Skeletal muscle cell (primary cell): ENCODE results near the gene DNAH11.
"Not testable (repeated sequence)": the region's sequence is repeated elsewhere in the genome, so short reads cannot be mapped to it uniquely, and the experiment has no call there.

Source experiments
- DNase-seq: peaks from one replicate; pipeline ENCODE4 v3.0.0-alpha.2; 2010; ENCODE audit warnings: low read depth
- H3K4me3 ChIP-seq: 2 replicates; pipeline ENCODE4 v1.5.1; 2011; ENCODE audit warnings: low read depth, mild to moderate bottlenecking, control low read depth, low read length, moderate library complexity

DNAH11 gene

DNA sequence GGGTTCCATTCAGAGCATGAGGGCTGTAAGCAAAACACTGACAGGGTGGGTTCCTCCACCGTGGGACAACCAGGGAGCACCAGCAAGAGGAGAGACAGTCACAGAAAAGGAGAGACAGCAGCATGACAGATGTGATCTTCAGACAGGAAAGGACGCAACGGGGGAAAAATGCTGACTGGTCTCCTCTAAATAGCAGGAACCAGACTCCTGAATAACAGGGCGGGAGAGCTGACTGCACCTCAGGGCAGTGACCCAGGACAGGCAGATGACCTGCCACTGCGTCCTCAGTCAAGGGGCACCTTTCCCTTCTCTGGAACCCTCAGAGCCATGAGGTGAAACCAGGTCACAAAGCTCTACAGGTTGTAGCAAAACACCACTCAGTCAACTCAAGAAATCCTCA is 365.9 kb downstream of the DNAH11 start:
- H3K4me3 ChIP-seq = no peak overlapping the region
- DNase-seq = no peak

DNA sequence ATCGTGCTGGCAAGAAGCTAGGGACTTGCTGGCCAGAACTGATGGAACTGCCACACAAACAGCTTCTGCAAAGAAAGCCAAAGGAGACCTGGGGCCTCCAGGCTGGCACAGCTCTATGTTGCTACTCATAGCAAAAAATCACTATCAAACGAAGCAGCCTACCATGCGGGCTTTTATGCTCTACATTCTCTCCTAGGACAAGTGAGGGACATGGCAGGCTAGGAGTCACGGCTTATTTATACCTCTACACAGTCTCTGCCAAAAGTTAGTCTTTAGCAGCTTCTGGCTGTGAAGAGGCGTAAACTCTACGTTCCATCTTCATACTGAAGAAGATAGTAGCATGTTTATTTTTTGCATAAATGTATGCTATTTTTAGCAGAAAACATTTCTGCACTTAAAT is 367.4 kb downstream of the DNAH11 start:
- DNase-seq = no peak
- no peak overlapping the region for H3K4me3 ChIP-seq

DNA sequence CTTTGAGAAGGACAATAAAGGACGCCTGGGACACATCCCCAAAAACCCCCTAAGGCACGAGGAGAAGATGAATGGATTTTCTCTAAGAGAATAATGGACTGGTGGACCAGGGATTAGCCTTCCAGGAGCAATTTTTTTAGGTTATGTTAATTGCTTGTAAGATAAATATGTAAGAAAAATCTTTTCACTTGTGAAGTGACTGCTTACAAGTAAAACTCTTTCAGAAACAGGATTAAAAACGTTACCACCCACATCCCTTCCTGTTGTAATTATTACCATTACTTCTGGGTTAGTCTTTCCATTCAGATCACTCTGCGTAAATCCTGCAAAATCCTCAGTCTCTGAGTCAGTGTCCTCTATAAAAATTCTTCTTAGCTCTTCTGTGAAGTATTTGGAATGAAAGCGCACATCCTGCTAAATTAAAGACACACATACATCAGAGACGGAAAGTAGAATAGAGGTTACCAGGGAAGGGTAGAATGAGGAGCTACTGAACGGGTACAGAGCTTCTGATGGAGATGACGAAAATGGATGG is 368.6 kb downstream of the DNAH11 start:
- peak; percentile 16 for DNase-seq
- H3K4me3 ChIP-seq = no peak overlapping the region

DNA sequence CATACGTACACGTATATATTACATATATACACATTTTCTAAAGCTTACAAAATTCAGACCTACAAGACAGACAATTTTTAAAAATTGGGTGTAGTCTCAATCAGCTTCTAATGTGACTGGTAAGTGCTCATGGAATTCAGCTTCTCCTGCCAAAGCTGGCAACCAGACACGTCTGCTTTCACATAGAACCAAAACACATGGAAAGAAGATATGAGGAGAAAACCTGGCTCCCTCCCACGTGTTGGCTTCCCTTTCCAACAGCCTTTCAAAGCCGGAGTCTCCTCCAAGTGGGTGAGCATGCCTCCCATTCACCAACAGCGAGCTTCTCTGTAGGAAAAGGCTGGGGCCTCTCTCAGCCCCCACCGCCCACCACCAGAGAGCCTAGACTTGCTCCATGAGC is 369.5 kb downstream of the DNAH11 start:
- no peak overlapping the region for H3K4me3 ChIP-seq
- peak; percentile 39 for DNase-seq

DNA sequence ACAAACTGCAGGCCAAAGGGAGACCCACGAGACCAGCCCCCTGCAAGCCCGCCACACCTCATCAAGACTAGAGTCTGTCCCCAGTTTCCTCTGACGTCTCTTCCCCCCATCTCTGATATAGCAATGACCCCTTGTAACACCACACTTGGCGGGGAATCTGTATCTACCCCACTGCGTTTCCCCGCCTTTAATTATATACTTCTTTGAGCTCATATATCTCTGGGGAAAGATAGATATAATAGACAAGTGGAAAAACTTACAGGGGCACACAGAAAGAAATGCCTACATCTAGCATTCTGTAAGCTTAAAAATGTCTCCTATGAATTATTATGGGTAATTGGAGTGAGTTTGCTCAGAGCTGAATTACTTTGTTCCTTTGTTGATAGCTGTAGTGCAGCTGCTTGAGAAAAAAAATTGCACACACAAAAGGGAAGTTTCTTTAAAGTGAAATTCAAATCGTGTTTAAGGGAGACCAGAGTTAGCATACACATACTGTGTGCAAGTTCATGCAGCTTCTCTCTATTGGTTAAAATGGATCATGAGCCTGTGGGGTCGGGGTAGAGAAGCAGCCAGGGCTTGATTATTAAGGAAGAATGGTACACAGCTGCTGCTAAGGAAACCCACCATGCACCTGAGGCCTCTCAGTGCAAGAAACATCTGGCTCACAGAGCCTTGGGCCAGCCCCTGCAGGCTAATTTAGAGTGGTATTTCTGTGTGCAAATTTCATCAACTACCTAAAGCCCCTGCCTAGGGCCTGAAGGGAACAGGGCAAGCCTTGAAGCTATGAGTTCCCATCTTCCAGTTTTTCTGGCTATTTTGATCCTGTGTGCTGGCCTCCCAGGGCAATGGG is 370.3 kb downstream of the DNAH11 start:
- no peak overlapping the region for H3K4me3 ChIP-seq
- DNase-seq = no peak

DNA sequence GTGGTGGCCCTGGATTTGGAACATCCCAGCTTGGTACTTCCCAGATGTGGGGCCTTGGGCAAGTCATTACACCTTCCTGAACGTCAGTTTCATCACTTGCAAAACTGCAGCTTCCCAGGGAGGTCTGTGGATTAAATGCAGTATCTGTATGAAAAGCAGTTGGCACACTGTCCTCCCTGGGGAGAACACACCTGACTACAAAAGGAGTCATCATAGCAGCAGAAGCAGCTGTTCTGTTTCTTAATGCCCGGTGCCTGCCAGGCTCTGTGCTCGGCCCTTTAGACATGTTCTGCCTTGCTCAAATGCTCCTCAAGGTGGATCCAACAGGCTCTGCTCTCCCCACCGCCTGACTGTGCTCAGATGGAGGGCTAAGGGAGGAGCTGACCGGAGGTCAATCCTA is 371.8 kb downstream of the DNAH11 start:
- no peak for DNase-seq
- no peak overlapping the region for H3K4me3 ChIP-seq

DNA sequence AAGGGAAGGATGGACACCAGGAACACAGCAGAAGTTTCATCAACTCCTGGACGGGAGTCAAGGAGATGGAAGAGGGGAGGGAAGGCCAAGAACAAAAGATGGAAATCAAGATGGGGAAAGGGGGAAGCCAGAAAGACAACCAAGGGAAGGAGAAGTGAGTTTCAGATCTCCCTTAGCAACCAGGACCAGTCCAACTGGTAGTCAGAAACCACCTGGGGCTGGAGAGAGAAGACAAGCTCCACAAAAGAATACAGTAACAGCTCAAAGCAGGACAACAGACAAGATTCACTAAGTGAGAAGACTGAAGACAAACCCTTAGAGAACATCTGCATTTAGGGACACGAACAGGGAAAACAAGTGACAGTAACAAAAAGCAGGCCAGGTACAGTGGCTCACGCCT is 372.3 kb downstream of the DNAH11 start:
- no peak for DNase-seq
- H3K4me3 ChIP-seq = no peak overlapping the region

DNA sequence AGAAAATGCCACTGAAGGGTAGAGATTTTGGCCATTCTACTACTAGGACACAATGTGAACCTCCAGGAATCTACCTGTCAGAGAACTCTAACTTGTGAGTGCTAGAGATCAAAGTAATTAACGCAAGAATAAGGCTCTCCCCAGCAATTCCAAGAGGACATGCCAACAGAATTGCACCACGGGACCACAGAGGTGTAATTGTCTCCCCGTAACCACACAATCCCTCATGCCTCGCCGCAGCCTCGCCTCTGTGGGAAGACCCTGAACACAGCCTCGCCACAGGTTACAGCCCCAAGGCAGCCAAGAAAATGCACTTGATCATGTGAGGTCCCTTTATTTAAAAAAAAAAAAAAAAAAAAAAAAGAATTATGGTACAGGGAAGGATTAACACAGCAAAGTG is 373.3 kb downstream of the DNAH11 start:
- no peak for DNase-seq
- H3K4me3 ChIP-seq = no peak overlapping the region

DNA sequence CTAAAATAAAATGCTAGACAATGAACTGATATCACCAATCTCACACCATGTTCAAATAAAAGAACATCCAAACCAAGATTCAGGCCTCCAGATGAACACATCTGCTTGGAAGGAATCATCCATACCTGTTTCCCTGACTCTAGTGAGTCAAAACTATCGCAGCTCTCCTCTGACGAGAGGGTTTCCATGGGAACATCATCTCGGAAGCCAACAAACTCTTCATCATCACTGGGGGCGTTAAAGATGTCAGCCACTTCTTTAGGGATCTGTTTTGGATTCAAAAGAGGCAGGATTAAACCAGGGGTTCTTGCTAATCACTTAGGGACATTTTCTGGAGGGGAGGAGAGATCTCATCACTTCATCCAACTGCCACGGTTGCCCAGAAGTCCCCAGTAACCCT is 373.8 kb downstream of the DNAH11 start:
- H3K4me3 ChIP-seq = no peak overlapping the region
- DNase-seq = no peak

DNA sequence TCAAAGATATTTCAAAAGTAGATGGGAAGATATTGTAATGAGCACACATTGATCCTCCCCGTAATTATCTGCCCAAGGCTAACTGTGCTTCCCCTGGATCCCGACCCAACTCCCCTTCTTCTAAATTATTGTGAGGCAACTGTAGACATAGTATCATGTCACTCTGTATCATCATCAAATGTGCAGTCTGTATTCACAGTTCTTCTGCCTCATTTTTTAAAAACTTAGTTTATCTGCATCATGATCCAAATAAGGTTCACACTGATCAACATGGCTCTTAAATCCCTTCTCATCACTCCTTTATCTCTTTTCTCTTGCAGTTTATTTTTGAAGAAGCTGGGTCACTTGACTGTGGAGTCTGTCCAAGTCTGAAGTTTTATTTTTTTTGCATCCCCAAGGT is 375.4 kb downstream of the DNAH11 start:
- no peak overlapping the region for H3K4me3 ChIP-seq
- DNase-seq = no peak

DNA sequence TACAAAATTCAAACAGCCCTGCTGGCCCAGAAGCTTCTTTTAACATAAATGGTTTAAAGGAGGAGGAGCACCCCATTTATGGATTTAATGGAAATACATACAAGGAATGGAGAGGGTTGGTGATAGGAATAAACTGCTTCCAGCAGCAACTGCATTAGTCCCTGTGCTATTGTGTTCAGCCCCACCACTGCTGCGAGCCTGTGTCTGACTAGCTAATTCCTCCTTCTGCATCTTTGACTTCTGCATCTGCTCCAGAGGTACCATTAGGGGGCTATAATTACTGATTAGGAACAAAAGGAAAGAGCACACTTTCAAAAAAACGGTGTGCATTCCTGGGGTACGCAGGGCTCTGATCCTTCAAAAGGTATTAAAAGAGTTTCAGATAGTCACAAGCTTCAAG is 378.1 kb downstream of the DNAH11 start:
- no peak overlapping the region for H3K4me3 ChIP-seq

DNA sequence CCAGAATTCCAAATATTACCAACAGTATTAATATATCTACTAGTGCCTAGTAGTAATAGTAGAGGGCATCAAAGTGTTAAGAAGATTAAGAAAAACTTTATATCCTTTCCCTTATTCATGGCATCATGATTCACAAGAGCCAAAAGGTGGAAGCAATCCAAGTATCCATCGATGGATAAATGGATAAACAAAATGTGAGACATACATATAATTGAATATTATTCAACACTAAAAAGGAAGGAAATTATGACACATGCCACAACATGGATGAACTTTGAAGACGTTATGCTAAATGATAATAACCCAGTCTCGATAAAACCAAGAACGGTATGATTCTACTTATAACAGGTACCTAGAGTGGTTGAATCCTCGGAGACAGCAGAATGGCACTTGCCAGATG is 379.8 kb downstream of the DNAH11 start:
- no peak for DNase-seq
- no peak overlapping the region for H3K4me3 ChIP-seq

More for the DNA sequence above, 378.1 kb downstream of the DNAH11 start:
- no peak for DNase-seq

DNA sequence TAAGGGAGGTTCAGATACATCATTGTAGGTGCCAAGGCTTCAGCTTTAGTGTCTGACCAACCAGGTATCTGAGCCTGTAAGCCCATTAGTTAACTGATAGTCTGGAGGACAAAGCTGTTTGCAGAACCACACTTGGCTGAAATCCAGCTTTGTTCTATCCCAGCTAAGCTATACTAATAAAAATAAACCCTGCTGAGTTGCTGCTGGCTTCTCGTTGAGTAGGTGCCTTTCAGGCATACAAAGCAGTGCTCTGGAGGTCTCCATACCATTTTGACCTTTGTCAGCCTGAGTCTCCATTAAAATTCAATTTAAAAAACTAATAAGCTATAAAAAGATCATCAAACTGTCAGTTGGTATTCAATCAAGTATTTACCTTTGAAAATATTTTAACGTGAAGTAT is 380.8 kb downstream of the DNAH11 start:
- H3K4me3 ChIP-seq = no peak overlapping the region
- DNase-seq = no peak

DNA sequence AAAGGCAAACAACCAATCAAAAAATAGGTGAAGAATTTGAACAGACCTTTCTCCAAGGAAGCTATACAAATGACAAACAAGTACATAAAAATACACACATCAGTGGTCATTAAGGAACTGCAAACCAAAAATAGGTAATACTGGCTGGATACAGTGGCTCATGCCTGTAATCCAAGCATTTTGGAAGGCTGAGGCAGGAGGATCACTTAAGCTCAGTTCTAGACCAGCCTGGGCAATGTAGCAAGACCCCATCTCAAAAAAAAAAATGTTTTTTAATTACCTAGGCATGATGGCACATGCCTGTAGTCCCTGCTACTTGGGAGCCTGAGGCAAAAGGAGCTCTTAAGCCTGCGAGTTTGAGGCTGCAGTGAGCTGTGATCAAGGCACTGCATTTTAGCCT is 383.6 kb downstream of the DNAH11 start:
- no peak for DNase-seq
- no peak overlapping the region for H3K4me3 ChIP-seq

DNA sequence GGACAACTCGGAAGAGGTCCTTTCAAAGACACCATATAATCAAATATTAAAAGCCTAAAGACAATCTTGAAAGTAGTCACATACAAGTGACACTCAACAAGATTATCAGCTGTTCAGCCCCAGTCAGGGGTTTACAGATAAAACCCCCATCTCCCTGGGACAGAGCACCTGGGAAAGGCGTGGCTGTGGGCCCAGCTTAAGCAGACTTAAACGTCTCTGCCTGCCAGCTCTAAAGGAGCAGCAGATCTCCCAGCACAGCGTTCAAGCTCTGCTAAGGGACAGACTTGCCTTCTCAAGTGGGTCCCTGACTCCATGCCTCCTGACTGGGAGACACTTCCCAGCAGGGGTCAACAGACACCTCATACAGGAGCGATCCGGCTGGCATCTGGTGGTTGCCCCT is 384.9 kb downstream of the DNAH11 start:
- H3K4me3 ChIP-seq = no peak overlapping the region
- DNase-seq = no peak

DNA sequence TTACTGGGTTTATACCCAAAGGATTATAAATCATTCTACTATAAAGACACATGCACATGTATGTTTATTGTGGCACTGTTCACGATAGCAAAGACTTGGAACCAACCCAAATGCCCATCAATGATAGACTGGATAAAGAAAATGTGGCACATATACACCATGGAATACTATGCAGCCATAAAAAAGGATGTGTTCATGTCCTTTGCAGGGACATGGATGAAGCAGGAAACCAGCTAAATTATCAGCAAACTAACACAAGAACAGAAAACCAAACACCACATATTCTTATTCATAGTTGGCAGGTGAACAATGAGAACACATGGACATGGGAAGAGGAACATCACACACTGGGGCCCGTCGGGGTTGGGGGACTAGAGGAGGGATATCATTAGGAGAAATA is 390.5 kb downstream of the DNAH11 start:
- H3K4me3 ChIP-seq, DNase-seq: not testable (repeated sequence)

DNA sequence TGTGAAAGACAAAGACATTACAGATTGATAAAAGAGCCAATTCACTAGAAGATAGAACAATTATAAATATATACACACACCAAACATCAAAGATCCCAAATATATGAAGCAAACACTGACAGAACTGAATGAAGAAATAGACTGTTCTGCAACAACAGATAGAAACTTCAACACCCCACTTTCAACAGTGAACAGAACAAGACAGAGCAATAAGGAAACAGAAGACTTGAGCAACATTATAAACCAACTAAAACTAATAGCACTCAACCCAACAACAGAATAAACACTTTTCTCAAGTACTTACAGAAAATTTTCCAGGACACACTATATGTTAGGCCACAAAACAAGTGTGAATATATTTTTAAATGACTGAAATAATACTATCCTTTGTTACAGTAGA is 392.0 kb downstream of the DNAH11 start:
- H3K4me3 ChIP-seq = no peak overlapping the region
- DNase-seq = no peak

DNA sequence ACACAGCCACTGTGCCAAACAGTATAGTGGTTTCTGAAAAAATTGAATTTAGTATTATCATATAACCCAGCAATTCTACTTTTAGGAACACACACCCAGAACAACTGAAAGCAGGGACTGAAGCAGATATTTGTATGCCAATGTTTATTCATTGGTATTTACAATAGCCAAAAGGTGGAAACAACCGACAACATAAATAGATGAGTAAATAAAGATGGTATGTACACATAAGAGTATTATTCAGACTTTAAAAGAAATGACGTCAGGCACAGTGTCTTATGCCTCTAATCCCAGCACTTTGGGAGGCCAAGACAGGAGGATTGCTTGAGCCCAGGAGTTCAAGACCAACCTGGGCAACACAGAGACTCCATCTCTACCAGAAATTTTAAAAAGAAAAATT is 395.6 kb downstream of the DNAH11 start:
- DNase-seq = no peak
- no peak overlapping the region for H3K4me3 ChIP-seq

DNA sequence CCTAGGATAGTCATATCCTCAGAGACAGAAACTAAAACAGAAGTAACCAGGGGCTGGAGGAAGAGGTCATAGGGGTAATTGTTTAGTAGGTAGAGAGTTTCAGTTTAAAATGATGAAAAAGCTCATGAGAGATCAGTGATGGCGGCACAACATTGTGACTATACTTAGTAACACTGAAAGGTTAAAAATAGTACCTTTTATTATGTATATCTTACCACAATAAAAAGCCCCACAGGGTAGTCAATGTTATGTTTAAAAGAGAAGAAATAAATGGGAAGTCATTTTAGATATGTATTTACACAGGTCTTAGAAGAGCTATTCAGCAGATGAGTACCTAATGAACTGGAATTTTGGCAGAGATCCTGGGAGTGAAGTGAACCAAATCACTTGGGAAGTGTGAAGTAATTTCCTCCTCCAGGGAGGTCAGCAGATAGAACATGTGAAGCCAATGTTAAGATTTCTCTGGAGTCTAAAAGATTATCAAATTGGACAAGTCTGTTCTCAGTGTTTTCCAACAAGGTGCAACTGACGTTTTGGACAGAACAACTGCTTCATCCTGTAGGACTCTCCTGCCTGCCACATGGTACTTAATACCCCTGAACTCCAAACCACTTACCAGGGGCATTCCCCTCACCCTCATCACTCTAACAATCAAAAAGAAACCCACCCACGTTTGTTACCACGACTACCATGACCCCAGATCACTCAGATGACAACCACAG is 396.5 kb downstream of the DNAH11 start:
- no peak for DNase-seq
- no peak overlapping the region for H3K4me3 ChIP-seq

DNA sequence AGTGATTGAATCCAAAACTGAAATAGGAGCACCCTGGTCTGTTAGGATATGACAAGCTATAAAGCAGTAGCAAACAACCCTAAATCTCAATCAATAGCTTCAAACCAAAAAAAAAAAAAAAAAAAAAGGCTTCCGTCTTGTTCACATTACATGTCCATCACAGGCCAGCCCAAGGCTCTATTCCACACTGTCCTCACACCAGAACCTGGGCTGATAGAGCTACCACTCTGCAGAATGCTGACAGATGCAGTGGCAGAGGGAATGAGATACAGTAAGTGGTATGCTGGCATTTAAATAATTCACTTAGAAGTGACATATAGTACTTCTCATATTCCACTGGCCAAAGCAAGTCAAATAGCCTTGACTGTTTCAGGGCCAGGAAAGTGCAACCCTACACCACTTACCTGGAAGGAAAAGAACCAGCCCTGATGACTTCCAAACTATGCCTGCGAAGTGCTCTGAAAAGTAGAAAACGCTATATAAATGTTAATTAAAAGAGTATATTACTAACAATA is 397.1 kb downstream of the DNAH11 start:
- H3K4me3 ChIP-seq = no peak overlapping the region
- DNase-seq = no peak
